Neural cell (in vitro differentiated cells): Measurements from ENCODE around the gene RNF19B. TPM values are rescaled to one million over a fixed set of nuclear protein-coding genes. Genes with fewer than 3 reads are reported as not detected.

ENCODE experiments used
- H2AFZ ChIP-seq: fragments of 200-600, 300-800 bp; sonication (generic), shearing (Covaris generic); 2 replicates; pipeline ENCODE4 v1.6.0; 2014; ENCODE audit warnings: low read depth, mild to moderate bottlenecking, antibody characterized with exemption, low read length, moderate library complexity
- H3F3A ChIP-seq: fragments of 200-600 bp; shearing (Covaris generic); 2 replicates; pipeline ENCODE4 v1.6.1; 2016; ENCODE audit warnings: mild to moderate bottlenecking, moderate library complexity, mixed read lengths, antibody characterized with exemption, low read length; ENCODE audit not compliant: insufficient read depth, poor library complexity, severe bottlenecking
- H3K27ac ChIP-seq: fragments of 200-600, 300-800 bp; sonication (generic), shearing (Covaris generic); 2 replicates; pipeline ENCODE4 v1.5.1; 2014; ENCODE audit warnings: mild to moderate bottlenecking, low read length, moderate library complexity
- H3K27me3 ChIP-seq: fragments of 300-800, 200-600 bp; sonication (generic), shearing (Covaris generic); 2 replicates; pipeline ENCODE4 v1.6.0; 2014; ENCODE audit warnings: mild to moderate bottlenecking, low read depth, low read length, moderate library complexity; ENCODE audit not compliant: insufficient read depth
- H3K36me3 ChIP-seq: fragments of 300-800, 200-600 bp; sonication (generic), shearing (Covaris generic); 2 replicates; pipeline ENCODE4 v1.5.1; 2014; ENCODE audit warnings: mild to moderate bottlenecking, antibody characterized with exemption, low read length, moderate library complexity; ENCODE audit not compliant: insufficient read depth
- H3K4me2 ChIP-seq: fragments of 300-800, 200-600 bp; sonication (generic), shearing (Covaris generic); 2 replicates; pipeline ENCODE4 v1.6.0; 2014; ENCODE audit warnings: mild to moderate bottlenecking, low read length
- H3K4me3 ChIP-seq: fragments of 300-800, 200-600 bp; sonication (generic), shearing (Covaris generic); 2 replicates; pipeline ENCODE4 v1.5.1; 2014; ENCODE audit warnings: mild to moderate bottlenecking, low read length, moderate library complexity
- H3K79me2 ChIP-seq: fragments of 200-600 bp; shearing (Covaris generic); replicated peaks from 2 replicates; pipeline ENCODE4 v1.6.0; 2014; ENCODE audit warnings: mild to moderate bottlenecking, low read length, moderate library complexity; ENCODE audit not compliant: insufficient read depth
- H3K9ac ChIP-seq: fragments of 300-800, 200-600 bp; sonication (generic), shearing (Covaris generic); 2 replicates; pipeline ENCODE4 v1.6.1; 2016; ENCODE audit warnings: mild to moderate bottlenecking, low read length, mixed read lengths
- H3K9me2 ChIP-seq: fragments of 200-600 bp; shearing (Covaris generic); 2 replicates; pipeline ENCODE4 v1.6.1; 2016; ENCODE audit warnings: mild to moderate bottlenecking, low read length, mixed read lengths; ENCODE audit not compliant: insufficient read depth
- H3K9me3 ChIP-seq: fragments of 200-600, 300-800 bp; sonication (generic), shearing (Covaris generic); 2 replicates; pipeline ENCODE4 v1.6.1; 2016; ENCODE audit warnings: mild to moderate bottlenecking, mixed run types, low read length, moderate library complexity, mixed read lengths
- H4K20me1 ChIP-seq: fragments of 200-600 bp; shearing (Covaris generic); 2 replicates; pipeline ENCODE4 v1.6.1; 2016; ENCODE audit warnings: mild to moderate bottlenecking, mixed run types; ENCODE audit not compliant: insufficient read depth
- EP300 ChIP-seq: fragments of 450-650 bp; conservative IDR thresholded peaks from 2 replicates; pipeline ENCODE4 v1.6.1; 2014; ENCODE audit warnings: antibody characterized with exemption, mild to moderate bottlenecking, moderate library complexity; ENCODE audit not compliant: poor library complexity, severe bottlenecking
- EZH2 ChIP-seq: fragments of 200-600, 300-800 bp; shearing (Covaris generic), sonication (generic); IDR thresholded peaks from 2 replicates; pipeline ENCODE4 v1.6.1; 2014; ENCODE audit warnings: antibody characterized with exemption, low read length, borderline replicate concordance, mild to moderate bottlenecking; ENCODE audit not compliant: insufficient read depth, poor library complexity, severe bottlenecking
- MXI1 ChIP-seq: fragments of 450-650 bp; conservative IDR thresholded peaks from 2 replicates; pipeline ENCODE4 v1.6.1; 2014; ENCODE audit warnings: antibody characterized with exemption, mild to moderate bottlenecking; ENCODE audit not compliant: poor library complexity, severe bottlenecking
- POLR2AphosphoS5 ChIP-seq: IDR thresholded peaks from 2 replicates; pipeline ENCODE4 v1.6.1; 2012
- RAD21 ChIP-seq: fragments of 450-650 bp; conservative IDR thresholded peaks from 2 replicates; pipeline ENCODE4 v1.6.1; 2014; ENCODE audit warnings: antibody characterized with exemption, mild to moderate bottlenecking, moderate library complexity
- SMC3 ChIP-seq: fragments of 450-650 bp; conservative IDR thresholded peaks from 2 replicates; pipeline ENCODE4 v1.6.1; 2014; ENCODE audit warnings: antibody characterized with exemption, mild to moderate bottlenecking, moderate library complexity; ENCODE audit not compliant: poor library complexity
- TAF1 ChIP-seq: IDR thresholded peaks from 2 replicates; pipeline ENCODE4 v1.6.1; 2012; ENCODE audit warnings: low read depth
- polyA plus RNA-seq: library from polyadenylated mRNA; depleted of rRNA; stranded (reverse); fragments of >200 nt; gene quantifications from 2 replicates; pipeline ENCODE4 v1.2.3, GENCODE V29; 2014
- TF ChIP-seq, protein P1 (sequence below): IDR thresholded peaks from 2 replicates; pipeline ENCODE4 v1.6.1; 2012; ENCODE audit warnings: borderline replicate concordance
- TF ChIP-seq, protein P2 (sequence below): fragments of 450-650 bp; IDR thresholded peaks from 2 replicates; pipeline ENCODE4 v1.5.1; 2014; ENCODE audit warnings: antibody characterized with exemption, mild to moderate bottlenecking, moderate library complexity; ENCODE audit not compliant: poor library complexity, severe bottlenecking

RNF19B gene
- polyA plus RNA-seq, 1 donor from 2014 or later, result 22.1 TPM

DNA sequence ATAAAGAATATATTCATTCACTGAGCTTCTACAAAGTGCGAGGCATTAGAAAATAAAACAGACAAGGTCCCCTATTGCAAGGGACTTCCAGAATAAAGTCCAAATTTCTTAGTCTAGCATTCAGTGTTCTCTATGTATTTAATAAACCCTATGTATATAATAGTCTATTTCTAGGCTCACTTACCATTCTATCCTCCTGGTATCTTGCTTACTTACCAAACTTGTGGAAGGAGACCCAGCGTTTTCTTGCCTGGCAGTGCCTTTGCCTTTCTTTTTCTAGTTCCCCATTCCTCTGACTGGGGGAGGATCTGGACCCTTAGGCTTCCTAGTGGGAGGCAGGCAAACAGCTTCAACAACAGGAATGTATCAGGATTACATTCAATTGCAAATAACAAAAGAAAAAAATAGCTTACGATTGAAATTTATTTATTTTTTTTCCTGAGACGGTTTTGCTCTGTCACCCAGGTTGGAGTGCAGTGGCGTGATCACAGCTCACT is 690 bp upstream of the RNF19B start:
- H3K79me2 ChIP-seq, result peaks cover 30% of the 10 kb centered on the region
- peak overlapping the region; percentile 76 for H3K9ac ChIP-seq
- peak overlapping the region; percentile 61 for H3K4me3 ChIP-seq
- no peaks in the 10 kb centered on the region for H3K9me2 ChIP-seq
- peaks cover under 1% of the 10 kb centered on the region for H4K20me1 ChIP-seq
- TF ChIP-seq, protein P1, sequence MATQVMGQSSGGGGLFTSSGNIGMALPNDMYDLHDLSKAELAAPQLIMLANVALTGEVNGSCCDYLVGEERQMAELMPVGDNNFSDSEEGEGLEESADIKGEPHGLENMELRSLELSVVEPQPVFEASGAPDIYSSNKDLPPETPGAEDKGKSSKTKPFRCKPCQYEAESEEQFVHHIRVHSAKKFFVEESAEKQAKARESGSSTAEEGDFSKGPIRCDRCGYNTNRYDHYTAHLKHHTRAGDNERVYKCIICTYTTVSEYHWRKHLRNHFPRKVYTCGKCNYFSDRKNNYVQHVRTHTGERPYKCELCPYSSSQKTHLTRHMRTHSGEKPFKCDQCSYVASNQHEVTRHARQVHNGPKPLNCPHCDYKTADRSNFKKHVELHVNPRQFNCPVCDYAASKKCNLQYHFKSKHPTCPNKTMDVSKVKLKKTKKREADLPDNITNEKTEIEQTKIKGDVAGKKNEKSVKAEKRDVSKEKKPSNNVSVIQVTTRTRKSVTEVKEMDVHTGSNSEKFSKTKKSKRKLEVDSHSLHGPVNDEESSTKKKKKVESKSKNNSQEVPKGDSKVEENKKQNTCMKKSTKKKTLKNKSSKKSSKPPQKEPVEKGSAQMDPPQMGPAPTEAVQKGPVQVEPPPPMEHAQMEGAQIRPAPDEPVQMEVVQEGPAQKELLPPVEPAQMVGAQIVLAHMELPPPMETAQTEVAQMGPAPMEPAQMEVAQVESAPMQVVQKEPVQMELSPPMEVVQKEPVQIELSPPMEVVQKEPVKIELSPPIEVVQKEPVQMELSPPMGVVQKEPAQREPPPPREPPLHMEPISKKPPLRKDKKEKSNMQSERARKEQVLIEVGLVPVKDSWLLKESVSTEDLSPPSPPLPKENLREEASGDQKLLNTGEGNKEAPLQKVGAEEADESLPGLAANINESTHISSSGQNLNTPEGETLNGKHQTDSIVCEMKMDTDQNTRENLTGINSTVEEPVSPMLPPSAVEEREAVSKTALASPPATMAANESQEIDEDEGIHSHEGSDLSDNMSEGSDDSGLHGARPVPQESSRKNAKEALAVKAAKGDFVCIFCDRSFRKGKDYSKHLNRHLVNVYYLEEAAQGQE, result no peak
- TF ChIP-seq SMC3, result no peak
- TF ChIP-seq POLR2AphosphoS5, result no peak
- H3K9me3 ChIP-seq, result no peaks in the 10 kb centered on the region
- no peaks in the 10 kb centered on the region for H3K36me3 ChIP-seq
- no peaks in the 10 kb centered on the region for H3F3A ChIP-seq
- H3K27ac ChIP-seq, result peak overlapping the region; percentile 85
- peak overlapping the region; percentile 37 for H2AFZ ChIP-seq
- no peaks in the 10 kb centered on the region for H3K27me3 ChIP-seq
- H3K4me2 ChIP-seq, result peak overlapping the region; percentile 69

DNA sequence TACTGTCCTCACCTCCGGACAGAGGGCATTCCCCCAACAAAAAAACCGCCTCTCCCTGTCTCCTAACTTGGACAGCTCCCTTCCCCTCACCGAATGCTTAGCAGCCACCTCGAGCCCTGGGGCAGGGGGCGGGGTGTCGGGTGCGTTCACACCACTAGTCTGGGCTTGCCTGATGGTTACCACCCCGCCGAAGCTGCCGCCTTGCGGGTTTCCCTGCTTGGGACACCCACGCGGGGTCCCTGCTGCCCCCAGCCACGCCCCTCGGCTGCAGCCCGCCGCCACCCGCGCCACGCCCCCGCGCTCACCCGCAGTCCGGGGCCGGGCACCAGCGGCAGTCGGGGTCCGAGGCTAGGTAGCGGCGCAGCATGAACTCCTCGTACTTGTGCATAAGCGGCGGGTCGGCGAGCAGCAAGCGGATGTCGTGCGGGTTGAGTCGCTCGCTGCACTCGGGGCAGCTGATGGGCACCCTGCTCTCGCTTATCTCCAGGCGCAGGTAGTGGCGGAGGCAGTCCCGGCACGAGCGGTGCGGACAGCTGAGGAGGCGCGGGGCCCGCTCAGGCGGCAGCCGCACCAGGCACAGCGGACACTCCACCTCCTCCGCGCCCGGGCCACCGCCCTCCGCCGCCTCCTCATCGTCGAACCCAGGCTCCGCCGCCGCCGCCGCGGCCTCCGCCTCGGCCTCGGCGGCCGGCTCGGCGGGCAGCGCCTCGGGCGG is 706 bp downstream of the RNF19B start:
- Histone ChIP-seq H3F3A (no peaks in the 10 kb centered on the region), H3K27me3 (no peaks in the 10 kb centered on the region), H2AFZ (no peak overlapping the region), H3K9me3 (no peaks in the 10 kb centered on the region), H3K4me2 (peak overlapping the region; percentile 25), H3K4me3 (peak overlapping the region; percentile 91), H3K9me2 (no peaks in the 10 kb centered on the region), H3K27ac (peak overlapping the region; percentile 72), H3K9ac (peak overlapping the region; percentile 85), H3K79me2 (peaks cover 39% of the 10 kb centered on the region), H3K36me3 (no peaks in the 10 kb centered on the region), H4K20me1 (peaks cover 4% of the 10 kb centered on the region)
- TF ChIP-seq, protein P2, sequence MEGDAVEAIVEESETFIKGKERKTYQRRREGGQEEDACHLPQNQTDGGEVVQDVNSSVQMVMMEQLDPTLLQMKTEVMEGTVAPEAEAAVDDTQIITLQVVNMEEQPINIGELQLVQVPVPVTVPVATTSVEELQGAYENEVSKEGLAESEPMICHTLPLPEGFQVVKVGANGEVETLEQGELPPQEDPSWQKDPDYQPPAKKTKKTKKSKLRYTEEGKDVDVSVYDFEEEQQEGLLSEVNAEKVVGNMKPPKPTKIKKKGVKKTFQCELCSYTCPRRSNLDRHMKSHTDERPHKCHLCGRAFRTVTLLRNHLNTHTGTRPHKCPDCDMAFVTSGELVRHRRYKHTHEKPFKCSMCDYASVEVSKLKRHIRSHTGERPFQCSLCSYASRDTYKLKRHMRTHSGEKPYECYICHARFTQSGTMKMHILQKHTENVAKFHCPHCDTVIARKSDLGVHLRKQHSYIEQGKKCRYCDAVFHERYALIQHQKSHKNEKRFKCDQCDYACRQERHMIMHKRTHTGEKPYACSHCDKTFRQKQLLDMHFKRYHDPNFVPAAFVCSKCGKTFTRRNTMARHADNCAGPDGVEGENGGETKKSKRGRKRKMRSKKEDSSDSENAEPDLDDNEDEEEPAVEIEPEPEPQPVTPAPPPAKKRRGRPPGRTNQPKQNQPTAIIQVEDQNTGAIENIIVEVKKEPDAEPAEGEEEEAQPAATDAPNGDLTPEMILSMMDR, result peak; percentile 31
- TF ChIP-seq EP300 (no peak), POLR2AphosphoS5 (peak; percentile 27), RAD21 (peak; percentile 37), MXI1 (peak; percentile 63), SMC3 (peak; percentile 48), TAF1 (peak; percentile 8), EZH2 (no peak)
- TF ChIP-seq, protein P1, result peak; percentile 6
